ENCODE data around the gene POU5F1. TPM values are rescaled to one million over a fixed set of nuclear protein-coding genes. Genes with fewer than 3 reads are reported as not detected.

The POU5F1 gene
- total RNA-seq, 1 experiment from 2014 or later: not detected

DNA sequence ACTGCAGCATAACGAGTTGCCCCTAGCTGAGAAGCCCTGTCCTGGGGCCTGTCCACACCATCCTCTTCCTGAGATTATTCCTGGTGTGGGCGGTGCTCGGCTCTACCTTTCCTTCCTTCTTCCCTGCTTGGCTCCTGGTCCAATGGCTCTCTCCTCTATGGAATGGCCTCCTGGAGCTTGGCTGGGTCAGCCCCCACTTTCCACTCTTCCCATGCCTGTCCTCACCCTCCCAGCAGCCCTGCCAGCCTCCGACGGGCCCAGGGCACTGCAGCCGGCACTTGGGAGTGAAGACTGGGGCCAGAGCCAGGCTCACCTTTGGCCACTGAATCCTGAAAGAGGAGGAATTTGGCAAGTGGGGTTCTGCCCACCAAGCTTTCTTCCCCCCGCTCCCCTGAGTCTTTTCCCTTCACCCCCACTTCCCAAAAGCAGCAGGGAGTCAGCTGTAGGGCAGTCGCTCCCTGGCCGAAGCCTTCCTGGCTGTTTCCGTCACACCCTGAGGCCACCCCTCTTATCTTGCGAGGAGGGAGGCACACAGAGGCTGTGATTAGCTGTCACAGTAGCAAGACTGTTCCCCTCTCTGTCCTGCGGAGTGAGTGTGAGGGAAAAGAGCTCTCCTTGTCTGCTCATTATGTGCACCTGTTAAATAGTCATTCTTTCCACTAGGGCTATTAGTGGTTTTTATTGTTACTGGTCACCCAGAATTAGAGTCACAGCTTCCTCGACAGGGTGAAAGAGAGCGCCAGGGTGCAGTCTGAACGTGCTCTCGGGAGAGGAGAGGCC, 43.9 kb downstream of the POU5F1 start:
- Histone ChIP-seq H3K4me1 (ENCODE audit: insufficient read depth, low read length) (peaks cover 34% of the 10 kb centered on the region), H3K27me3 (ENCODE audit: low read length) (no peaks in the 10 kb centered on the region), H4K20me1 (ENCODE audit: low read length) (no peaks in the 10 kb centered on the region), H3K4me3 (ENCODE audit: low read length) (no peak overlapping the region), H3K4me2 (ENCODE audit: low read length) (no peak overlapping the region), H3K79me2 (ENCODE audit: low read length) (no peaks in the 10 kb centered on the region), H3K36me3 (ENCODE audit: low read depth, low read length) (no peaks in the 10 kb centered on the region), H3F3A (ENCODE audit: low read length, unreplicated experiment) (no peaks in the 10 kb centered on the region), H3K27ac (ENCODE audit: low read length) (no peak overlapping the region), H3K9me3 (ENCODE audit: low read length) (no peaks in the 10 kb centered on the region), H3K9ac (ENCODE audit: low read length) (no peak overlapping the region), H2AFZ (ENCODE audit: low read length) (no peak overlapping the region), H3K9me2 (replicated peaks; ENCODE audit: low read length) (no peaks in the 10 kb centered on the region)
- ATAC-seq (no peak), DNase-seq (no peak)
- no TSS peak for BruUV-seq (replicated peaks)
- TF ChIP-seq EZH2 (IDR thresholded peaks at IDR 0.05; ENCODE audit: low read length, unreplicated experiment) (no peak), EZH2phosphoT487 (IDR thresholded peaks at IDR 0.05; ENCODE audit: borderline replicate concordance, low read length) (no peak)
- TF ChIP-seq, protein P1, sequence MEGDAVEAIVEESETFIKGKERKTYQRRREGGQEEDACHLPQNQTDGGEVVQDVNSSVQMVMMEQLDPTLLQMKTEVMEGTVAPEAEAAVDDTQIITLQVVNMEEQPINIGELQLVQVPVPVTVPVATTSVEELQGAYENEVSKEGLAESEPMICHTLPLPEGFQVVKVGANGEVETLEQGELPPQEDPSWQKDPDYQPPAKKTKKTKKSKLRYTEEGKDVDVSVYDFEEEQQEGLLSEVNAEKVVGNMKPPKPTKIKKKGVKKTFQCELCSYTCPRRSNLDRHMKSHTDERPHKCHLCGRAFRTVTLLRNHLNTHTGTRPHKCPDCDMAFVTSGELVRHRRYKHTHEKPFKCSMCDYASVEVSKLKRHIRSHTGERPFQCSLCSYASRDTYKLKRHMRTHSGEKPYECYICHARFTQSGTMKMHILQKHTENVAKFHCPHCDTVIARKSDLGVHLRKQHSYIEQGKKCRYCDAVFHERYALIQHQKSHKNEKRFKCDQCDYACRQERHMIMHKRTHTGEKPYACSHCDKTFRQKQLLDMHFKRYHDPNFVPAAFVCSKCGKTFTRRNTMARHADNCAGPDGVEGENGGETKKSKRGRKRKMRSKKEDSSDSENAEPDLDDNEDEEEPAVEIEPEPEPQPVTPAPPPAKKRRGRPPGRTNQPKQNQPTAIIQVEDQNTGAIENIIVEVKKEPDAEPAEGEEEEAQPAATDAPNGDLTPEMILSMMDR (conservative IDR thresholded peaks at IDR 0.05; ENCODE audit: low read depth, low read length): no peak
- intact Hi-C loops (cut with micrococcal nuclease): no loop called here
- ChIA-PET CTCF (interaction anchor here (2.3 kb wide), 1 partner anchor 39 kb away, joined by 8 read pairs; no protein-coding TSS in a partner anchor), POLR2A (ENCODE audit: unreplicated experiment) (no interaction called here)

DNA sequence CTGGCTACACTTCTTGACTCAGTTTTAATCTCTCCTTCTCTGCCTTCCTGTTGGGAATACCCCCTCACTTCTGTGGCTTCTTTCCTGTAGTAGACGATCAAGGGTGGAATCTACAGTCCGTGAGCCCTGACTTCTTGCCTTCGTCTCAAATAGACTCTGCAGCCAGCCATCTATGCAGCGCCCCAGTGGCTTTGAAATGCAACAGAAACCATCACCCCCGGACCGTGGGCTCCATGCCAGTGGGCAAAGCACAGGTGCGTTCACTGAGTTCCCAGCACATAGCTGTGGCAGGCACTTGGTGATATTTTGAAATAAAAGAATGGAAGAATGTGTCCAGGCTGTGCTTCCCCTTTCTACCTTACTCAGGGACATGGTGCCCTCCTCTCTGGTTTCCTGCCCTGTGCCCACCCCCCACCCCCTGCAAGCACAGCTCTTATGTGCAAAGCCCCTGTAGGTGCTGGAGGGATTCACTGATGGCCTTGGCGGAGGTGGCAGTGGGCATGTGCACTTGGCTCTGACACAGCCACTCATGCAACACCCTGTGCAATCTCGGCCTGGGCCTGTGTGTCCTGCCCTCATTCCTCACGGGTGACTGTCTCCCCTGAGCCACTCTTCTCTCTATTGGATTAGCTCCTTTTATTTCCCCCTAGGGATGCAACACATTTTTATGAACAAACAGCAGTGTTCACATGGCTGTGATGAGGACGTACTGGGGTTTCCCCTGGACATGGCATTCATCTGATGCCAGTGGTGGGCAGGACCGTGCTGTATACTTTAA, 44.7 kb downstream of the POU5F1 start:
- Histone ChIP-seq H3K9ac (ENCODE audit: low read length) (no peak overlapping the region), H4K20me1 (ENCODE audit: low read length) (no peaks in the 10 kb centered on the region), H3K4me2 (ENCODE audit: low read length) (peak overlapping the region; percentile 39; the same call in 1 of the 2 replicates), H3F3A (ENCODE audit: low read length, unreplicated experiment) (no peaks in the 10 kb centered on the region), H3K27me3 (ENCODE audit: low read length) (no peaks in the 10 kb centered on the region), H3K79me2 (ENCODE audit: low read length) (no peaks in the 10 kb centered on the region), H3K36me3 (ENCODE audit: low read depth, low read length) (no peaks in the 10 kb centered on the region), H3K27ac (ENCODE audit: low read length) (peak overlapping the region; percentile 61), H3K9me3 (ENCODE audit: low read length) (no peaks in the 10 kb centered on the region), H3K4me1 (ENCODE audit: insufficient read depth, low read length) (peaks cover 34% of the 10 kb centered on the region), H3K4me3 (ENCODE audit: low read length) (no peak overlapping the region), H3K9me2 (replicated peaks; ENCODE audit: low read length) (no peaks in the 10 kb centered on the region), H2AFZ (ENCODE audit: low read length) (no peak overlapping the region)
- DNase-seq (peak; percentile 40), ATAC-seq (peak; percentile 39)
- CTCF ChIA-PET: interaction anchor here (0.6 to 2.3 kb wide), 3 partner anchors 33 to 218 kb away, joined by 3 to 8 read pairs (median 7); no protein-coding TSS in a partner anchor
- intact Hi-C loops (cut with micrococcal nuclease): no loop called here
- TF ChIP-seq EZH2phosphoT487 (IDR thresholded peaks at IDR 0.05; ENCODE audit: borderline replicate concordance, low read length) (no peak), EZH2 (IDR thresholded peaks at IDR 0.05; ENCODE audit: low read length, unreplicated experiment) (no peak)
- TF ChIP-seq, protein P1 (conservative IDR thresholded peaks at IDR 0.05; ENCODE audit: low read depth, low read length): no peak
- BruUV-seq (replicated peaks): no TSS peak
- POLR2A ChIA-PET (ENCODE audit: unreplicated experiment): no interaction called here
